NT2/D1 (cell line): ENCODE results near the gene P2RX6.
A peak's percentile ranks its signal among the peaks of the same experiment; 100 is the strongest.
"Not testable (repeated sequence)": the region's sequence is repeated elsewhere in the genome, so short reads cannot be mapped to it uniquely, and the experiment has no call there.

ENCODE experiments used
- DNase-seq: peaks from one replicate; pipeline ENCODE4 v3.0.0-alpha.2; 2011; ENCODE audit warnings: low read depth, low spot score
- H3K27me3 ChIP-seq: 2 replicates; pipeline ENCODE4 v1.6.0; 2011; ENCODE audit warnings: mild to moderate bottlenecking; ENCODE audit not compliant: insufficient read length, insufficient read depth
- H3K36me3 ChIP-seq: 2 replicates; pipeline ENCODE4 v1.6.1; 2011; ENCODE audit warnings: mild to moderate bottlenecking, low read length, mixed read lengths; ENCODE audit not compliant: insufficient read depth, insufficient read length
- H3K4me1 ChIP-seq: 2 replicates; pipeline ENCODE4 v1.5.1; 2011; ENCODE audit not compliant: insufficient read depth, insufficient read length
- H3K4me3 ChIP-seq: 2 replicates; pipeline ENCODE4 v1.5.1; 2011; ENCODE audit warnings: low read depth; ENCODE audit not compliant: insufficient read length
- H3K9ac ChIP-seq: 2 replicates; pipeline ENCODE4 v1.6.0; 2011; ENCODE audit warnings: low read depth; ENCODE audit not compliant: insufficient read length
- H3K9me3 ChIP-seq: 2 replicates; pipeline ENCODE4 v1.5.1; 2011; ENCODE audit warnings: mild to moderate bottlenecking, low read length; ENCODE audit not compliant: insufficient read depth
- SUZ12 ChIP-seq: IDR thresholded peaks from 2 replicates; pipeline ENCODE4 v1.6.1; 2011; ENCODE audit not compliant: insufficient read length, insufficient read depth; ENCODE audit errors: extremely low read depth
- YY1 ChIP-seq: IDR thresholded peaks from 2 replicates; pipeline ENCODE4 v1.6.1; 2011; ENCODE audit not compliant: insufficient read length, insufficient read depth
- ZNF274 ChIP-seq: IDR thresholded peaks from 2 replicates; pipeline ENCODE4 v1.6.1; 2011; ENCODE audit warnings: mild to moderate bottlenecking, low read depth, low read length

Gene P2RX6

GRCh38 chr22:21001601-21002325 is 13.2 kb upstream of the P2RX6 start, which contains the start of gene THAP7:
TSS of gene THAP7 (minus strand) at chr22:21002118. CDS start at chr22:21001911, 207 bp downstream.
- TF ChIP-seq SUZ12 = no peak
- TF ChIP-seq YY1 = peak; percentile 32
- TF ChIP-seq ZNF274 = no peak
- Histone ChIP-seq H3K9ac (peak within 1 kb of the TSS; percentile 95), H3K4me3 (peak within 1 kb of the TSS; percentile 78), H3K4me1 (peaks cover 2% of the 10 kb centered on the region), H3K9me3 (no peaks in the 10 kb centered on the region), H3K27me3 (no peaks in the 10 kb centered on the region), H3K36me3 (peaks cover 40% of the 10 kb centered on the region)
- peak; percentile 82 for DNase-seq

- no peaks in the 10 kb centered on the region for H3K27me3 ChIP-seq
- H3K9me3 ChIP-seq = no peaks in the 10 kb centered on the region
- TF ChIP-seq YY1 (no peak), SUZ12 (no peak), ZNF274 (no peak)
- no peak for DNase-seq
- H3K9ac ChIP-seq = no peak overlapping the region
- H3K36me3 ChIP-seq = peaks cover 22% of the 10 kb centered on the region
- no peak overlapping the region for H3K4me3 ChIP-seq
- peaks cover 2% of the 10 kb centered on the region for H3K4me1 ChIP-seq
Measured at GRCh38 chr22:21003782-21004181, 11.2 kb upstream of the P2RX6 start.

- H3K4me3 ChIP-seq, H3K9ac ChIP-seq, H3K36me3 ChIP-seq, DNase-seq, H3K9me3 ChIP-seq, H3K27me3 ChIP-seq, H3K4me1 ChIP-seq: not testable (repeated sequence)
Measured at GRCh38 chr22:21009208-21009607, 5.8 kb upstream of the P2RX6 start.

GRCh38 chr22:21009638-21010425 is 5.1 kb upstream of the P2RX6 start:
- no peaks in the 10 kb centered on the region for H3K9me3 ChIP-seq
- no peak for TF ChIP-seq ZNF274
- TF ChIP-seq SUZ12 = no peak
- TF ChIP-seq YY1 = no peak
- no peak for DNase-seq
- H3K27me3 ChIP-seq = peaks cover 7% of the 10 kb centered on the region
- no peaks in the 10 kb centered on the region for H3K4me1 ChIP-seq
- H3K9ac ChIP-seq = no peak overlapping the region
- H3K36me3 ChIP-seq = no peaks in the 10 kb centered on the region
- H3K4me3 ChIP-seq = no peak overlapping the region

GRCh38 chr22:21010426-21011113 is 4.4 kb upstream of the P2RX6 start:
- no peaks in the 10 kb centered on the region for H3K9me3 ChIP-seq
- TF ChIP-seq ZNF274 (no peak), SUZ12 (no peak), YY1 (no peak)

GRCh38 chr22:21012446-21013407 is 2.2 kb upstream of the P2RX6 start:
- H3K4me1 ChIP-seq = peaks cover 6% of the 10 kb centered on the region
- DNase-seq = no peak
- H3K36me3 ChIP-seq = no peaks in the 10 kb centered on the region
- no peaks in the 10 kb centered on the region for H3K9me3 ChIP-seq
- TF ChIP-seq SUZ12 (no peak), ZNF274 (no peak), YY1 (no peak)
- no peak overlapping the region for H3K4me3 ChIP-seq
- peaks cover 7% of the 10 kb centered on the region for H3K27me3 ChIP-seq
- H3K9ac ChIP-seq = no peak overlapping the region

More at GRCh38 chr22:21010426-21011113, 4.4 kb upstream of the P2RX6 start:
- Histone ChIP-seq H3K9ac (no peak overlapping the region), H3K27me3 (peaks cover 7% of the 10 kb centered on the region), H3K36me3 (no peaks in the 10 kb centered on the region), H3K4me1 (no peaks in the 10 kb centered on the region), H3K4me3 (no peak overlapping the region)
- DNase-seq = no peak
